A673 (cell line): ENCODE data around the gene AOX1.

Experiments used
- EZH2 ChIP-seq: fragments of 200-600 bp; sonication (generic); IDR thresholded peaks from 2 replicates; pipeline ENCODE4 v1.6.1; 2017; ENCODE audit warnings: borderline replicate concordance, low read depth, mild to moderate bottlenecking, mixed read lengths, antibody characterized with exemption, low read length; ENCODE audit not compliant: poor library complexity, severe bottlenecking
- TF ChIP-seq, protein P1 (sequence below): fragments of 300-800, 200-600 bp; sonication (generic); conservative IDR thresholded peaks from 2 replicates; pipeline ENCODE4 v1.5.1; 2017; ENCODE audit warnings: low read depth, mild to moderate bottlenecking, antibody characterized with exemption, low read length, moderate library complexity, mixed read lengths

DNA sequence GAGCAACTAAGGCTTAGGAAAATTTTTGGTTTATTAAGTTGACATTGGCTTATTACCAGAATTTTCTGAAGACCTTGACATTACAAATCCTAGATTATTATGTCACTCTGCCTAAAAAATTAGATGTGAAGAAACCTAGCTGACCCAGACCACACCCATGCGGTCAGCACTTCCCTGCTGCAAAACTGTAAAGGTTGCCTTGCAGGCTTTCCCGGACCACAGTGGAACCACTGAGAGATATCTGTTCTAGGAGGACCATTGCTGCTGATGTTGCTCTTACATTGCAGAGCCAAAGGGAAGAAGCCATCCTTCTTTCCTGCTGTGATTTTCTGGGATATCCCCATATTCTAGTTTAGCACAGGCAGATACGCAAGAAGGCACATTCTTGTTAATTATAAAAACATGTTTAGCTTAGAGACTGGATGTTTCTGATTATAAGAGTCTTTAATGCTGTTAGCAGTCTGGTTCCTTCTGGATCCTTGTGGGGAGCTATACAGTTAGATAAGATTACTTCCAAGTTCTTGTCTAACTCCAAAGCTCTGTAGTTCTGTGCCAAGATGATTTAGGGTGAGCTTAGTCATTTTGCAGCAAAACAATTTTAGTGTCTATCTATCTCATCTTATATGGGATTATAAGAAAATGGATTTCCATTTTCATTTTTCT, 70.2 kb downstream of the AOX1 start:
- TF ChIP-seq, protein P1, sequence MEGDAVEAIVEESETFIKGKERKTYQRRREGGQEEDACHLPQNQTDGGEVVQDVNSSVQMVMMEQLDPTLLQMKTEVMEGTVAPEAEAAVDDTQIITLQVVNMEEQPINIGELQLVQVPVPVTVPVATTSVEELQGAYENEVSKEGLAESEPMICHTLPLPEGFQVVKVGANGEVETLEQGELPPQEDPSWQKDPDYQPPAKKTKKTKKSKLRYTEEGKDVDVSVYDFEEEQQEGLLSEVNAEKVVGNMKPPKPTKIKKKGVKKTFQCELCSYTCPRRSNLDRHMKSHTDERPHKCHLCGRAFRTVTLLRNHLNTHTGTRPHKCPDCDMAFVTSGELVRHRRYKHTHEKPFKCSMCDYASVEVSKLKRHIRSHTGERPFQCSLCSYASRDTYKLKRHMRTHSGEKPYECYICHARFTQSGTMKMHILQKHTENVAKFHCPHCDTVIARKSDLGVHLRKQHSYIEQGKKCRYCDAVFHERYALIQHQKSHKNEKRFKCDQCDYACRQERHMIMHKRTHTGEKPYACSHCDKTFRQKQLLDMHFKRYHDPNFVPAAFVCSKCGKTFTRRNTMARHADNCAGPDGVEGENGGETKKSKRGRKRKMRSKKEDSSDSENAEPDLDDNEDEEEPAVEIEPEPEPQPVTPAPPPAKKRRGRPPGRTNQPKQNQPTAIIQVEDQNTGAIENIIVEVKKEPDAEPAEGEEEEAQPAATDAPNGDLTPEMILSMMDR: no peak
- no peak for TF ChIP-seq EZH2
